ENCODE results near the gene ERCC3.
A peak's percentile ranks its signal among the peaks of the same experiment; 100 is the strongest.
"Not testable (repeated sequence)": the region's sequence is repeated elsewhere in the genome, so short reads cannot be mapped to it uniquely, and the experiment has no call there.

Gene ERCC3

DNA sequence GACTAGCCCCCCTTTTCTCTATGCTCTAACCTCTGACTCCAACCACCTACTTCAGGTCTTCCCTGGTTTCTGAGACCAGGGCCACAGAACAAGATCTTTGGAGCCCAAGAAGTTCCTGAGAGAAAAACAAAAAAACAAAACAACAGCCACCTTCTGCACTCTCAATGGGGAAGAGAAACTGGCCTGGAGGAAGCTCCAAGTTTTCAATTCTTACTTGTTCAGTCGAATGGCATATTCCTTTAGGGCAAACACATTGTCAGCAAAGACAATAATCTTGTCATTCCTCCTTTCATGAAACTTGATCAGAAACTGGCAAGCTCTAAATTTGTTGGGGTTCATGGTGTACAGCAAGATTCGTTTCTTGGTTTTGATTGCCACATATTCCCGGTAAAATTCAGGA is 15.0 kb downstream of the ERCC3 start:
- no peak for DNase-seq (ENCODE audit: low read depth in 2 of 2)

DNA sequence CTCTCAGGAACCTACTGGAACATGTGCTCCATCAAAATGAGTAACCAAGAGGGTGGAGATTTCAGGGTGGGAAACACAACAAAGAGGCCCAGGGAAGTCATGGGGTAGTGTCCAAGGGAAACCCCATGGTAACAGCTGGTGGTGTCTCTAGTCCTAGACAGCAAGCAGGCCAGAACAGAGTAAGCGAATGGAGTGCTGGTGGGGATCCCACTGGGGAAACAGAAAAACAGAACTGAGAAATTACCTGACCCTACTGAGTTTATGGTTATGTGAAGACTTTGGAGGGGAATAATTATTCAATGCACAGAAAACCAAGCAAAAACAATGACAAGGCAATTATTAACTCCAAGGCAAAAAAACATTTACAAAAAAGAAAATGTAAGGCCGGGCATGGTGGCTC is 16.9 kb downstream of the ERCC3 start:
- no peak for DNase-seq (ENCODE audit: low read depth in 2 of 2)

- DNase-seq (ENCODE audit: low read depth in 2 of 2): no peak
Observed at GRCh38 chr2:127275789-127276188, 18.2 kb downstream of the ERCC3 start.

DNA sequence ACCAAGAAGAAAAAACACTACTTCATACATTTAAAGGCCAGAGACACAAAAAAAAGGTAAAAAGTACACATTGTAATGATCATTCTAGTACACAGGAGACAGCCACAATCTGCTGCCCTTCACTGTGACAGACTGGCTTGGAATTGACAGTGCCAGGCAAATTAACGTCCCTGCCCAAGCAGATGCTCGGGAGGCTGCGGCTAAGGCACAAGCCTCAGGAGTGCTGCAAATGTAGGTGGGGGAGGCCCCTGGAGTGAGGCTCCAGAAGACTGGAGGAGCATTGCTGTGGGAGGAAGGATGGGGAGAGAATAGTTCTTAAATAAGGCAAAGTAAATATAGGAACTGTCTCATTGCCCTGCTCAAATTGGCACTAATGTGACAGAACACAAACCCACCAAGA is 18.6 kb downstream of the ERCC3 start:
- DNase-seq (ENCODE audit: low read depth in 2 of 2): no peak

GRCh38 chr2:127270663-127271062 is 23.3 kb downstream of the ERCC3 start:
- DNase-seq (ENCODE audit: low read depth in 2 of 2): no peak

DNA sequence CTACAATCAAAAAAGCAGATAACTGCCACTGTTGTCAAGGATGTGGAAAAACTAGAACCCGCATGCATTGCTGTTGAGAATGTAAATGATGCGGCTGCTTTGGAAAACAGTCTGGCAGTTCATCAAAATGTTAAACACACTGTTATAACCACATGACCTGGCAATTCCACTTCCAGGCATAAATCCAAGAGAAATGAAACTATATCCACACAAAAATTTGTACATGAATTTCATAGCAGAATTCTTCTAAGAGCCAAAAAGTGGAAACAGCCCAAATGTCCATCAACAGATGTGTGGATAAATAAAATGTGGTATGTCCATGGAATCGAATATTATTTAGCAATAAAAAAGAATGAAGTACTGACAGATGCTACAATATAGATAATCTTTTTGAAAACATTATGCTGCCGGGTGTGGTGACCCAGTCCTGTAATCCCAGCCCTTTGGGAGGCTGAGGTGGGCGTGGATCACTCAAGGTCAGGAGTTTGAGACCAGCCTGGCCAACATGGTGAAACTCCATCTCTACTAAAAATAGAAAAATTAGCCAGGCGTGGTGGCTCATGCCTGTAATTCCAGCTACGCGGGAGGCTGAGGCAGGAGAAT is 32.0 kb downstream of the ERCC3 start:
- DNase-seq (ENCODE audit: low read depth in 2 of 2): no peak

DNA sequence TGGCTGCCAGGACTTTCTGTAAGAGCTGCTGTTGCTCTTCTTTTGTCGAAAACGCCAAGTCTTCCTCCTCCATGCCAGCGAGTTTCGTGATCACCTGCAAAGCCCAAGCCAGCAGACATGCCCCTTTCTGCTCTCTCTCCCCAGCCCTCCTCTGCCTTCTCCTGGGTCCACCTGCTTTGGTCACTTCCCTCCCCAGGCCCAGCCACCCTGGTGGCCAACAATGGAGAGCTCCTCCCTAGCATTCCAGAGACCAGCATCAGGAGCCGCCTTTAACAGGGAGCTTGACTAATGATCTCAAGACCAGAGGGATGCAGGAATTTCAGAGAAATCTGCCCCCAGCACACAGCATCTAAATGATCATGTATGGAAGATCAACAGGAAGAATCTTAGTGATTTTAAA is 34.6 kb downstream of the ERCC3 start:
- no peak for DNase-seq (ENCODE audit: low read depth in 2 of 2)

GRCh38 chr2:127256866-127257265 is 37.1 kb downstream of the ERCC3 start:
- DNase-seq (ENCODE audit: low read depth in 2 of 2): no peak

GRCh38 chr2:127256381-127256780 is 37.6 kb downstream of the ERCC3 start:
- no peak for DNase-seq (ENCODE audit: low read depth in 2 of 2)

DNA sequence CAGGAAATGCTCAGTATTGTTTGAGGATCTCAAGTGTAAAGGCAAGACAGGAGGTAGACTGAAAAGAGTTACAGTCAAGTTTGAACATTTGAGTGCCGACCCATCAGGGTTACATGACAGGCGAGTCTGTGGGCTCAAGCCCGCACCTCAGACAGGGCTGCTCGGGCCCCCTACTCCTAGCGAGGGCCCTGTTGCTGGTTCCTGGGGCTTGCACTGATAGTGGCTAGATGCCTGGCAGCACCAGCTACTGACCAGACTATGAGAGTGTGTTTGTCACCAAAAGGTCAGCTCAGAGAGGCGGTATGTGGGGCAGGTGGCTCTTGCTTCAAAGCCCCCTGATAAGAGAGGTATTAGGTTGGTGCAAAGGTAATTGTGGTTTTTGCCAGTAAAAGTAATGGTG is 38.2 kb downstream of the ERCC3 start:
- no peak for DNase-seq (ENCODE audit: low read depth in 2 of 2)

- no peak for DNase-seq (ENCODE audit: low read depth in 2 of 2)
Observed at GRCh38 chr2:127255146-127255545, 38.8 kb downstream of the ERCC3 start.

DNA sequence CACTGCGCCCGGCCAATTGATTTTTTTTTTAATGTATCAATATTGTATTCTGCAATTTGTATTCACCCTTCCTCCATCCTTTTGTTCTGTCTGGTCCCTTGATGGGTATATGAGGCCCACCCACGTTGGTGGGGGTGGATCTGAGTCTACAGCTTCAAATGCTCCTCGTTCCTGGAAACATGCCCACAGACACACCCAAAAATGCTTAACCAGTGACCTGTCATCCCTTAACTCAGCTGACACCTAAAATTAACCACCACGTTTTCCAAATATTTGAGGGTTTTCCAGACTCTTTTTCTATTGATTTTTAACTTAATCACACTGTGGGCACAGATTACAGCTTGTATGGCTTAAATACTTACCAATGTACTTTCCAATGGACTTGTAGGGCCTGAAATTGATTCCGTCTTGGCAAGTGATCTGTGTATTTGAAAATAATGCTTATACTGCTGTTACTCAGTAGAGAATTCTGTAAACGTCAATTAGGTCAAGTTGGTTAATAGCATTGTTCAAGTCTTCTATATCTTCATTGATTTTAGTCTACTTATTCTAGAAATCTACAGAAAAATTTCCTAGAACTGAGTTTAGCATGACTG is 39.5 kb downstream of the ERCC3 start:
- no peak for DNase-seq (ENCODE audit: low read depth in 2 of 2)

GRCh38 chr2:127241184-127241583 is 52.8 kb downstream of the ERCC3 start:
- not testable (repeated sequence) for DNase-seq (ENCODE audit: low read depth in 2 of 2)

GRCh38 chr2:127239395-127239794 is 54.5 kb downstream of the ERCC3 start:
- no peak for DNase-seq (ENCODE audit: low read depth in 2 of 2)

- not testable (repeated sequence) for DNase-seq (ENCODE audit: low read depth in 2 of 2)
Observed at GRCh38 chr2:127237768-127238167, 56.2 kb downstream of the ERCC3 start.

GRCh38 chr2:127235082-127235702 is 58.8 kb downstream of the ERCC3 start:
- no peak for DNase-seq (ENCODE audit: low read depth in 2 of 2)

DNA sequence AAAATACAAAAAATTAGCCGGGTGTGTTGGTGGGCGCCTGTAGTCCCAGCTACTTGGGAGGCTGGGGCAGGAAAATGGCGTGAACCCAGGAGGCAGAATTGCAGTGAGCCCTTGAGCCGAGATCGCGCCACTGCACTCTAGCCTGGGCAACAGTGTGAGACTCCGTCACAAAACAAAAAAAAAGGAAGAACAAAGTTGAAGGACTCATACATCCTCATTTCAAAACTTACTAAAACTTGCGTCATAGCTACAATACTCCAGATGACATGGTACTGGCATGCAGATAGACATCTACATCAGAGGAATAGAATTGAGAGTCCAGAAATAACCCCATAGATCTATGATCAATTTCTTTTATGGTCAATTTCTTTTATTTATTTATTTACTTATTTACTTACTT is 60.2 kb downstream of the ERCC3 start:
- DNase-seq (ENCODE audit: low read depth in 2 of 2): no peak

- no peak for DNase-seq (ENCODE audit: low read depth in 2 of 2)
Observed at GRCh38 chr2:127231130-127231865, 62.6 kb downstream of the ERCC3 start.

- DNase-seq (ENCODE audit: low read depth in 2 of 2): no peak
Observed at GRCh38 chr2:127229555-127229954, 64.4 kb downstream of the ERCC3 start.

GRCh38 chr2:127228102-127228501 is 65.8 kb downstream of the ERCC3 start:
- no peak for DNase-seq (ENCODE audit: low read depth in 2 of 2)

- DNase-seq (ENCODE audit: low read depth in 2 of 2): not testable (repeated sequence)
Observed at GRCh38 chr2:127227264-127227660, 66.7 kb downstream of the ERCC3 start.

DNA sequence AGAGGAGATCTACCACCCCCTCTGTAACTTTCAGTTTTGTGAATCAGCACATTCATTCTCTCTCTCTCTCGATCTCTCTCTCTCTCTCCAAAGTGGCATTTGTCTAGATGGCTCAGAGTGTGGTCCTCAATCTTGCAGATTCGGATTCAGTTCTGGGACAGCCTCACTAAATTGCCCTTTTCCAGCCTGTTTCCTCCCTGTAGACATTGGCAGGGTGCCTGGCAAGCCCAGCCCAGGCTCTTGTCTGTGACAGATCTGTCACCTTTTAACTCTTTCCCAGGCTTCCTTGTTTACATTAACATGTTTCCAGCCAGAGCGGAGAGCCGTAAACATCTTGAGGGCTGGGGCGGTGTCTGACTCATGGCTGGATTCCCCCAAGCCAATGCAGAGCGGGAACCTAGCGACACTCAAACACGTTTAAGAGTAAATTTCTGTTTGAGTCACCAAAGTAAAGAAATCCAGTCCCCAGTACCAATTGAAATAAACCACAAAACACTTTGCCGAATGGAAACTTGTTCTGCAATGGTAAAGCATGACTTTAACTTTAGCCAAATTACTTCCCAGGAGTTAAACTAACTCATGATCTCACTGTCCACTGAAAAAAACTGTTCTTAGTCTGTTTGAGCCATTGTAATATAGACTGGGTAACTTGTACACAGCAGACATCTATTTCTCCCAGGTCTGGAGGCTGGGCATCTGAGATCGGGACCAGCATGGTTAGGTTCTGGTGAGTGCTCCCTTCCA is 67.3 kb downstream of the ERCC3 start:
- peak in 1 of 2 experiments; percentile 47 for DNase-seq (ENCODE audit: low read depth in 2 of 2)

All from stimulated activated CD4-positive, alpha-beta T cell treated with anti-CD3 and anti-CD28 coated beads, Interleukin-12 subunit alpha, Interleukin-12 subunit beta, amount 100 ng/mL, for 24 hours (primary cell).